Pancreas (tissue), 10 donors: ENCODE data around the gene MED13. TPM values are rescaled to one million over a fixed set of nuclear protein-coding genes. Genes with fewer than 3 reads are reported as not detected.

Experiments used
- ATAC-seq, 4 donors: fragments of 200-7000 bp; cut with Tn5 transposase; one replicate each; pipeline versions ENCODE4 v1.8.0 to v1.9.1; 2020; ENCODE audit warnings: mild to moderate bottlenecking in 4 of 4, moderate library complexity in 4 of 4
- DNase-seq, 6 donors: peaks; one replicate each; pipeline ENCODE4 v3.0.0-alpha.2; 2020
- FAIRE-seq: peaks from 2 replicates; lab custom pipeline; 2012; peaks lifted over from hg19 to GRCh38; lab: Jason Lieb, UNC
- H3K27ac ChIP-seq, 4 donors: fragments of 200-600 bp; sonication (generic); 1 replicate in 3 of 4; 2 replicates in 1 of 4; pipeline versions ENCODE4 v1.5.0 to v1.8.0; 2020
- H3K27me3 ChIP-seq, 4 donors: fragments of 200-600 bp; one replicate each; pipeline ENCODE4 v1.8.0; 2021
- H3K36me3 ChIP-seq, 3 donors: fragments of 200-600 bp; sonication (generic) in 1 of 3; one replicate each; pipeline versions ENCODE4 v1.5.0 to v1.8.0; 2020 to 2021
- H3K4me1 ChIP-seq, 3 donors: fragments of 200-600 bp; one replicate each; pipeline ENCODE4 v1.8.0; 2021
- H3K4me3 ChIP-seq, 4 donors: fragments of 200-600 bp; sonication (generic) in 2 of 4; one replicate each; pipeline versions ENCODE4 v1.5.0 to v1.8.0; 2020 to 2021
- H3K9me3 ChIP-seq, 4 donors: fragments of 200-600 bp; one replicate each; pipeline ENCODE4 v1.8.0; 2021
- CTCF ChIP-seq, 4 donors: fragments of 200-600 bp; sonication (generic) in 3 of 4; IDR thresholded peaks; one replicate each; pipeline versions ENCODE4 v1.5.0 to v1.8.0; 2021; ENCODE audit warnings: antibody characterized with exemption in 4 of 4
- WGBS, 2 donors: extraction: QIAGEN DNeasy Blood & Tissue Kit; methylation state at CpG; one replicate each; pipeline ENCODE4 v1.1.7; 2013; 5-methylcytosine and 5-hydroxymethylcytosine counted together
- intact Hi-C, 3 donors: fragments of 100-400 bp; cut with DNase I; formaldehyde crosslinking; loops; one replicate each; pipeline versions ENCODE4 v1.11.1 to v1.14.2; 2022
- polyA plus RNA-seq, 2 donors: library from polyadenylated mRNA; stranded (reverse); fragments of 200-250 nt; gene quantifications; one replicate each; pipeline ENCODE4 v1.2.3, GENCODE V29; 2013
- total RNA-seq, 6 donors: library from RNA; stranded (reverse); fragmentation: NEBNext Ultra II Directional in 4 of 6; extraction: Animal tissue kit (Norgen Biotek cat#: 25700) in 4 of 6; gene quantifications; one replicate each; pipeline versions ENCODE4 v1.2.1 to v1.2.4, GENCODE V29; 2021 to 2023
- donor health status: healthy with polysubstance abuse.
- donor health status: DM: no; HTN: no; CAD: no; lungs with moderate emphysema.
- donor health status: DM: no; HTN: no; CAD: no.
- donor health status: control.
- donor health status: control.
- donor health status: Bipolar disorder and iron deficiency.
- donor health status: DM: yes; HTN: yes; CAD: no.
- donor health status: DM: no; HTN: no; CAD: no.
- donor health status: DM: no; HTN: no; CAD: no.
- donor health status: DM: yes; HTN: yes; CAD: no.

Gene MED13
- total and polyA plus RNA-seq, 8 donors, result 5.0 to 39.8 (median 27.6) TPM

GRCh38 chr17:61997664-61998063, 67.4 kb downstream of the MED13 start:
- FAIRE-seq (peak; percentile 83), DNase-seq (no peak), ATAC-seq (peak; percentile 92 to 97 (median 94))
- H3K27ac ChIP-seq, result no peak overlapping the region
- TF ChIP-seq CTCF (IDR thresholded peaks at IDR 0.05), result no peak
- H3K4me1 ChIP-seq, result peaks cover 6 to 19% (median 16%) of the 10 kb centered on the region in 3 donors
- intact Hi-C loops, result no loop called here
- H3K4me3 ChIP-seq, result no peak overlapping the region
- peaks cover 0 to 6% (median 0%) of the 10 kb centered on the region in 3 donors for H3K36me3 ChIP-seq
- no peaks in the 10 kb centered on the region for H3K9me3 ChIP-seq
- WGBS, 2 donors, result 8% methylated on average over 2 of the region's 2 CpGs
- no peaks in the 10 kb centered on the region for H3K27me3 ChIP-seq

- DNase-seq (no peak), ATAC-seq (peak in 1 of 4 donors; percentile 13), FAIRE-seq (no peak)
- TF ChIP-seq CTCF (IDR thresholded peaks at IDR 0.05), result no peak
- Histone ChIP-seq H3K4me3 (no peak overlapping the region), H3K36me3 (peaks cover 0 to 6% (median 0%) of the 10 kb centered on the region in 3 donors), H3K27ac (no peak overlapping the region), H3K27me3 (no peaks in the 10 kb centered on the region), H3K4me1 (peaks cover 6 to 19% (median 16%) of the 10 kb centered on the region in 3 donors), H3K9me3 (no peaks in the 10 kb centered on the region)
- intact Hi-C loops, result no loop called here
- 47 to 55% methylated on average over 4 of the region's 4 CpGs for WGBS, 2 donors
These were observed 68.0 kb downstream of the MED13 start for GRCh38 chr17:61996916-61997605.

GRCh38 chr17:61989509-61989908, 75.6 kb downstream of the MED13 start:
- H3K9me3 ChIP-seq, result no peaks in the 10 kb centered on the region
- no peak for TF ChIP-seq CTCF (IDR thresholded peaks at IDR 0.05)
- no peak overlapping the region for H3K4me3 ChIP-seq
- peaks cover 0 to 24% (median 6%) of the 10 kb centered on the region in 3 donors for H3K36me3 ChIP-seq
- no peak for FAIRE-seq
- intact Hi-C loops, result loop anchor here in 1 of 3 donors (10.0 kb wide), 1 partner anchor 65 kb away; the partner anchor contains the start of gene INTS2
- no peaks in the 10 kb centered on the region for H3K4me1 ChIP-seq
- no peak for ATAC-seq
- no peak for DNase-seq
- H3K27me3 ChIP-seq, result no peaks in the 10 kb centered on the region
- 94 to 97% methylated on average over 3 of the region's 3 CpGs for WGBS, 2 donors
- H3K27ac ChIP-seq, result no peak overlapping the region

- Histone ChIP-seq H3K27me3 (no peaks in the 10 kb centered on the region), H3K4me1 (no peaks in the 10 kb centered on the region), H3K4me3 (no peak overlapping the region), H3K36me3 (peaks cover 0 to 44% (median 16%) of the 10 kb centered on the region in 3 donors), H3K9me3 (no peaks in the 10 kb centered on the region), H3K27ac (no peak overlapping the region)
- ATAC-seq (no peak), FAIRE-seq (no peak), DNase-seq (no peak)
- TF ChIP-seq CTCF (IDR thresholded peaks at IDR 0.05), result no peak
- intact Hi-C loops, result loop anchor here in 1 of 3 donors (10.0 kb wide), 1 partner anchor 62 kb away; the partner anchor contains the start of gene INTS2
- 84 to 86% methylated on average over 5 of the region's 5 CpGs for WGBS, 2 donors
These were observed 78.2 kb downstream of the MED13 start for GRCh38 chr17:61986898-61987297.

GRCh38 chr17:61984821-61985220, 80.3 kb downstream of the MED13 start:
- FAIRE-seq (no peak), DNase-seq (no peak), ATAC-seq (no peak)
- no peak for TF ChIP-seq CTCF (IDR thresholded peaks at IDR 0.05)
- 63 to 67% methylated on average over 4 of the region's 4 CpGs for WGBS, 2 donors
- Histone ChIP-seq H3K4me3 (no peak overlapping the region), H3K9me3 (no peaks in the 10 kb centered on the region), H3K27ac (no peak overlapping the region), H3K36me3 (peaks cover 0 to 47% (median 25%) of the 10 kb centered on the region in 3 donors), H3K4me1 (no peaks in the 10 kb centered on the region), H3K27me3 (no peaks in the 10 kb centered on the region)
- intact Hi-C loops, result loop anchor here in 1 of 3 donors (10.0 kb wide), 1 partner anchor 60 kb away; the partner anchor contains the start of gene INTS2
